ENCODE data around the gene SIRPA. TPM values are rescaled to one million over a fixed set of nuclear protein-coding genes. Genes with fewer than 3 reads are reported as not detected.

Gene SIRPA
- total RNA-seq, 1 donor from 2014 or later = not detected

GRCh38 chr20:1896484-1897258 lies 1.5 kb downstream of the SIRPA start:
- no peak for DNase-seq (ENCODE audit: low spot score)
- Mint-ChIP-seq H3K27ac (no peak overlapping the region), H3K27me3 (ENCODE audit: low read depth) (peaks cover 51% of the 10 kb centered on the region), H3K9me3 (no peaks in the 10 kb centered on the region), H3K4me3 (ENCODE audit: low read depth) (no peak overlapping the region), H3K36me3 (ENCODE audit: low read depth) (no peaks in the 10 kb centered on the region), H3K4me1 (ENCODE audit: low read depth) (no peaks in the 10 kb centered on the region)
- intact Hi-C loops (cut with micrococcal nuclease) = no loop called here

GRCh38 chr20:1897541-1897940 lies 2.3 kb downstream of the SIRPA start:
- Mint-ChIP-seq H3K27ac (no peak overlapping the region), H3K9me3 (no peaks in the 10 kb centered on the region), H3K4me1 (ENCODE audit: low read depth) (no peaks in the 10 kb centered on the region), H3K27me3 (ENCODE audit: low read depth) (peaks cover 43% of the 10 kb centered on the region), H3K36me3 (ENCODE audit: low read depth) (no peaks in the 10 kb centered on the region), H3K4me3 (ENCODE audit: low read depth) (no peak overlapping the region)
- DNase-seq (ENCODE audit: low spot score) = no peak
- intact Hi-C loops (cut with micrococcal nuclease) = no loop called here

GRCh38 chr20:1897965-1898464 lies 2.8 kb downstream of the SIRPA start:
- H3K4me1 Mint-ChIP-seq (ENCODE audit: low read depth) = no peaks in the 10 kb centered on the region
- H3K36me3 Mint-ChIP-seq (ENCODE audit: low read depth) = no peaks in the 10 kb centered on the region
- H3K4me3 Mint-ChIP-seq (ENCODE audit: low read depth) = no peak overlapping the region
- intact Hi-C loops (cut with micrococcal nuclease) = no loop called here
- H3K27ac Mint-ChIP-seq = no peak overlapping the region
- H3K9me3 Mint-ChIP-seq = no peaks in the 10 kb centered on the region
- no peak for DNase-seq (ENCODE audit: low spot score)
- H3K27me3 Mint-ChIP-seq (ENCODE audit: low read depth) = peaks cover 38% of the 10 kb centered on the region

DNA sequence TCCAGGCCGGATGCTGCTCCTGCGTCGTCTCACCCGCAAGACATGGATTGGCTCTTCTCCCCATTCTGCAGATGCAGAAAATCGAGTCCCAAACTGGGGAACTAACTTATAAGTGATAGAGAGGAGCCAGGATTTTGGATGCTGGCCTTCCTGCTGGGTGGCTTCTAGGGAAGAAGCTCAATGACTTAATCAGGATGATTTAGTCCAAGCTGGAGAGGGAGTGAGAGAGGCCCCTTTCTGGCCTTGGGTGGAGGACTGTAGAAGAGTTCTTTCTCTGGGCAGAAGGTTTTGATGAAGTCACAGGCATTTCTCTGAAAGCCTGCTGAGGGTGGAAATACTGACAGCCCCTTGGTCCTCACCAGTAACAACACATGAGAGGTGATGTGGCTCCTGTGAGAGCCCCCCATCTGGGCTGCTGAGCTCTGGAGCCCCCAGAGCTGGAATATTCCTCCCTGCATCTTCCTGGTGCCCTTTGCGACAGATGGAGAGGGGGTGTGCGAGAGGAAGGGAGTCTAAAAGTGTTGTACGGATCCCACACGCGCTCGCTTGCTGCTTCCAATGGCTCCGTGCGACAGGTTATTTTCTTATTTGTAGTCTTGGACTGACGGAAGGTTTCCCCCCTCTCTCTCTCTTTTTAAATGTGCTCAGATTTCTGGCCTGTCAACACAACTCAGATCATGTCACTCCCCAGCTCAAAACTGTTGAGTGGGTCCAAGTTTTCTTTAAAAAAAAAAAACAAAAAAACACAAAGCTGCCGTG lies 3.5 kb downstream of the SIRPA start:
- H3K4me3 Mint-ChIP-seq (ENCODE audit: low read depth) = no peak overlapping the region
- DNase-seq (ENCODE audit: low spot score) = no peak
- intact Hi-C loops (cut with micrococcal nuclease) = no loop called here
- no peaks in the 10 kb centered on the region for H3K9me3 Mint-ChIP-seq
- H3K36me3 Mint-ChIP-seq (ENCODE audit: low read depth) = no peaks in the 10 kb centered on the region
- no peak overlapping the region for H3K27ac Mint-ChIP-seq
- peaks cover 33% of the 10 kb centered on the region for H3K27me3 Mint-ChIP-seq (ENCODE audit: low read depth)
- no peaks in the 10 kb centered on the region for H3K4me1 Mint-ChIP-seq (ENCODE audit: low read depth)

DNA sequence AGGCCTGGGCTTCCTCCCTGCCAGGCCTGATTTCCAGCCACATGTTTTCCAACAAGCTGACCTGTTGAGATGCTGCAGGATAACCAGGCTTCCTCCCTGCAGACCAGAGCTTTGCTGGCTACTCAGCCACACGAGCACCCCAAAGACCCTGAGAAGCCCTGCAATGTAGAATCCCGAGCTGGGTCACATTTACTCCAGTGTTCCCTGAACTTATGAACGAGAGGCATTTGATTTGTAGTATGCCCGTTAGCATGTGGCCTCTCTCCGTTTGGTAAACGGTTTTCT lies 4.0 kb downstream of the SIRPA start:
- Mint-ChIP-seq H3K27ac (no peak overlapping the region), H3K4me3 (ENCODE audit: low read depth) (no peak overlapping the region), H3K9me3 (no peaks in the 10 kb centered on the region), H3K27me3 (ENCODE audit: low read depth) (peaks cover 31% of the 10 kb centered on the region), H3K36me3 (ENCODE audit: low read depth) (no peaks in the 10 kb centered on the region), H3K4me1 (ENCODE audit: low read depth) (no peaks in the 10 kb centered on the region)
- intact Hi-C loops (cut with micrococcal nuclease) = no loop called here
- no peak for DNase-seq (ENCODE audit: low spot score)

GRCh38 chr20:1900321-1900801 lies 5.2 kb downstream of the SIRPA start:
- Mint-ChIP-seq H3K27ac (no peak overlapping the region), H3K27me3 (ENCODE audit: low read depth) (peaks cover 30% of the 10 kb centered on the region), H3K4me1 (ENCODE audit: low read depth) (no peaks in the 10 kb centered on the region), H3K36me3 (ENCODE audit: low read depth) (no peaks in the 10 kb centered on the region), H3K9me3 (no peaks in the 10 kb centered on the region), H3K4me3 (ENCODE audit: low read depth) (no peak overlapping the region)
- no peak for DNase-seq (ENCODE audit: low spot score)
- intact Hi-C loops (cut with micrococcal nuclease) = no loop called here

- no peaks in the 10 kb centered on the region for H3K9me3 Mint-ChIP-seq
- H3K36me3 Mint-ChIP-seq (ENCODE audit: low read depth) = no peaks in the 10 kb centered on the region
- intact Hi-C loops (cut with micrococcal nuclease) = no loop called here
- no peak for DNase-seq (ENCODE audit: low spot score)
- H3K4me1 Mint-ChIP-seq (ENCODE audit: low read depth) = peaks cover 2% of the 10 kb centered on the region
- peaks cover 18% of the 10 kb centered on the region for H3K27me3 Mint-ChIP-seq (ENCODE audit: low read depth)
- no peak overlapping the region for H3K27ac Mint-ChIP-seq
- H3K4me3 Mint-ChIP-seq (ENCODE audit: low read depth) = no peak overlapping the region
Measured at GRCh38 chr20:1901704-1902103, 6.5 kb downstream of the SIRPA start.

DNA sequence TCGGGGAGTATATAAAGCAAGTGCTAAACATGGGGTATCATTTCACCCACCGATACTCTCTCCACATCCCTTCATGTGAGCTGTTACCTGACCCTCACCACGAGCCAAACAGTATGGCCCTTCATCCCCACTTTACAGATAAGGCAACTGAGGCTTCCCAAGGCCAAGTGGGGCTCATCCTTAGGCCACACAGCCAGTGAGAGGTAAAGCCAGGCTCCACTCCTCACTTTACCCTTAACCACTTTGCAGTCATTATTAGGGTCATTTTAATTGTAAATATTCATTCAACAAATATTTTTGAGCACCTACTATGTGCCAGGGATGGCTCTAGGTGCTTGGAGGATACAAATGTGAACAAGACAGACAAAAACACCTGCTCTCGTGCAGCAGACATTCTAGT lies 7.0 kb downstream of the SIRPA start:
- Mint-ChIP-seq H3K4me3 (ENCODE audit: low read depth) (no peak overlapping the region), H3K27me3 (ENCODE audit: low read depth) (peaks cover 13% of the 10 kb centered on the region), H3K4me1 (ENCODE audit: low read depth) (peaks cover 3% of the 10 kb centered on the region), H3K9me3 (no peaks in the 10 kb centered on the region), H3K36me3 (ENCODE audit: low read depth) (no peaks in the 10 kb centered on the region), H3K27ac (no peak overlapping the region)
- DNase-seq (ENCODE audit: low spot score) = no peak
- intact Hi-C loops (cut with micrococcal nuclease) = no loop called here

DNA sequence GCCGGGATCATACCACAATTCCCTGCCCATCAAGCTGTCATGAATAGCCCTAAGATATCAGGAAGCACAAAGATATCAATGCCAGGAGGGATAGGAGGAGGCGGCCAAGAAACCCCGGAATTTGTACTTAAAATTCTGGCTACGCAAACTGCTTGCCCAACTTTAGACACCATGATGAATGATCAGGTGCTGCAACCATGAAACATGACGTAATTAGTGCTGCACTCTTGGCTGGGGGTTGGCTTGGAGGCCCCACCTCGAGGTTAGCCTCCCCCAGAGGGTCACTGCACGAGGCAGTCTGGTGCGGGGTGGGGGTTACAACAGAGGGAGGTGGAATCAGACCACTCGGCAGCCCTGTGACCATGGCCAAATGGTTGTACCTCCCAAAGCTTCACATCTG lies 8.9 kb downstream of the SIRPA start:
- H3K9me3 Mint-ChIP-seq = no peaks in the 10 kb centered on the region
- DNase-seq (ENCODE audit: low spot score) = no peak
- no peak overlapping the region for H3K4me3 Mint-ChIP-seq (ENCODE audit: low read depth)
- peaks cover 3% of the 10 kb centered on the region for H3K4me1 Mint-ChIP-seq (ENCODE audit: low read depth)
- intact Hi-C loops (cut with micrococcal nuclease) = no loop called here
- H3K27ac Mint-ChIP-seq = no peak overlapping the region
- no peaks in the 10 kb centered on the region for H3K36me3 Mint-ChIP-seq (ENCODE audit: low read depth)
- peaks cover 5% of the 10 kb centered on the region for H3K27me3 Mint-ChIP-seq (ENCODE audit: low read depth)

GRCh38 chr20:1905009-1905408 lies 9.8 kb downstream of the SIRPA start:
- Mint-ChIP-seq H3K27me3 (ENCODE audit: low read depth) (no peaks in the 10 kb centered on the region), H3K36me3 (ENCODE audit: low read depth) (no peaks in the 10 kb centered on the region), H3K4me1 (ENCODE audit: low read depth) (peaks cover 3% of the 10 kb centered on the region), H3K9me3 (no peaks in the 10 kb centered on the region), H3K4me3 (ENCODE audit: low read depth) (no peak overlapping the region), H3K27ac (no peak overlapping the region)
- no peak for DNase-seq (ENCODE audit: low spot score)
- intact Hi-C loops (cut with micrococcal nuclease) = no loop called here

DNA sequence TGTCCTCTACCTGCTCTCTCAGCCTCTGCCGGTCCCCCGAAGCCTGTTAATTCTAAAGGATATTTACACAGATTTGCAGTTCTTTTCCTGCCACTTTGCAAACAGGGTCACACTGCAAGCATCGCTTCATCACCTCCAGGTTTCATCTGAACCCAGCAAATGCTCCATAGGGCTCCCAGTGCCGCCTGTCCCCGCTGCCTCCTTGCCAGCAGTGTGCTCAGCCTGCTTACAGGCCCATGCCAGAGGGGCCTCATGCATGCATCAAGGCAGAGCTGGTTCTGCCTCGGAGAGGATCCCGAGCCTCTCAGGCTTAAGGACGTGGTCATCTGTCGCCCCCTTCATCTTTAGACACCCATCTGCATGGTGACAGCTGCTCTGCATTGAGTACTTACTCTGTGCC lies 10.5 kb downstream of the SIRPA start:
- H3K27ac Mint-ChIP-seq = no peak overlapping the region
- H3K27me3 Mint-ChIP-seq (ENCODE audit: low read depth) = no peaks in the 10 kb centered on the region
- peaks cover 3% of the 10 kb centered on the region for H3K4me1 Mint-ChIP-seq (ENCODE audit: low read depth)
- no peaks in the 10 kb centered on the region for H3K9me3 Mint-ChIP-seq
- H3K36me3 Mint-ChIP-seq (ENCODE audit: low read depth) = no peaks in the 10 kb centered on the region
- no peak overlapping the region for H3K4me3 Mint-ChIP-seq (ENCODE audit: low read depth)
- DNase-seq (ENCODE audit: low spot score) = no peak
- intact Hi-C loops (cut with micrococcal nuclease) = no loop called here

- no peak for DNase-seq (ENCODE audit: low spot score)
- H3K4me1 Mint-ChIP-seq (ENCODE audit: low read depth) = peaks cover 3% of the 10 kb centered on the region
- no peaks in the 10 kb centered on the region for H3K27me3 Mint-ChIP-seq (ENCODE audit: low read depth)
- no peaks in the 10 kb centered on the region for H3K9me3 Mint-ChIP-seq
- intact Hi-C loops (cut with micrococcal nuclease) = no loop called here
- H3K36me3 Mint-ChIP-seq (ENCODE audit: low read depth) = no peaks in the 10 kb centered on the region
- no peak overlapping the region for H3K27ac Mint-ChIP-seq
- H3K4me3 Mint-ChIP-seq (ENCODE audit: low read depth) = no peak overlapping the region
Measured at GRCh38 chr20:1906361-1907051, 11.3 kb downstream of the SIRPA start.

GRCh38 chr20:1907586-1907985 lies 12.4 kb downstream of the SIRPA start:
- Mint-ChIP-seq H3K4me3 (ENCODE audit: low read depth) (no peak overlapping the region), H3K36me3 (ENCODE audit: low read depth) (no peaks in the 10 kb centered on the region), H3K27ac (no peak overlapping the region), H3K9me3 (no peaks in the 10 kb centered on the region), H3K27me3 (ENCODE audit: low read depth) (no peaks in the 10 kb centered on the region), H3K4me1 (ENCODE audit: low read depth) (peaks cover 3% of the 10 kb centered on the region)
- DNase-seq (ENCODE audit: low spot score) = no peak
- intact Hi-C loops (cut with micrococcal nuclease) = no loop called here
